CD14-positive monocyte (primary cell): Measurements from ENCODE around the gene NKAPL. TPM values are rescaled to one million over a fixed set of nuclear protein-coding genes. Genes with fewer than 3 reads are reported as not detected.

ENCODE experiments used
- DNase-seq, 3 donors: peaks; one replicate each; pipeline ENCODE4 v3.0.0-alpha.2; 2011 to 2022
- H2AFZ ChIP-seq: 2 replicates; pipeline ENCODE4 v1.6.0; 2012; ENCODE audit warnings: mild to moderate bottlenecking, low read depth, low read length, inconsistent platforms; ENCODE audit not compliant: insufficient read depth, poor library complexity, severe bottlenecking
- H3K27ac ChIP-seq, 2 donors: 1 replicate in 1 of 2; 2 replicates in 1 of 2; pipeline ENCODE4 v1.5.1; 2012 to 2013; ENCODE audit warnings: low read length in 2 of 2, control low read depth in 1 of 2, inconsistent platforms in 1 of 2, low read depth in 1 of 2, mild to moderate bottlenecking in 1 of 2
- H3K27me3 ChIP-seq, 2 donors: one replicate each; pipeline versions ENCODE4 v1.6.0 to v1.6.1; 2011 to 2013; ENCODE audit warnings: low read length in 2 of 2; ENCODE audit not compliant: control insufficient read depth in 2 of 2, insufficient read depth in 2 of 2
- H3K36me3 ChIP-seq, 2 donors: replicated peaks in 1 of 2; 1 replicate in 1 of 2; 2 replicates in 1 of 2; pipeline versions ENCODE4 v1.5.1 to v1.6.1; 2012 to 2013; ENCODE audit warnings: low read length in 2 of 2, control low read depth in 1 of 2, inconsistent platforms in 1 of 2, mild to moderate bottlenecking in 1 of 2; ENCODE audit not compliant: insufficient read depth in 2 of 2, control insufficient read depth in 1 of 2
- H3K4me1 ChIP-seq, 2 donors: 1 replicate in 1 of 2; 2 replicates in 1 of 2; pipeline versions ENCODE4 v1.5.1 to v1.6.1; 2012 to 2013; ENCODE audit warnings: low read length in 2 of 2, control low read depth in 1 of 2, inconsistent platforms in 1 of 2, mild to moderate bottlenecking in 1 of 2, moderate library complexity in 1 of 2; ENCODE audit not compliant: insufficient read depth in 2 of 2, control insufficient read depth in 1 of 2
- H3K4me2 ChIP-seq: replicated peaks from 2 replicates; pipeline ENCODE3; 2012; ENCODE audit warnings: low read length, moderate library complexity, mild to moderate bottlenecking; ENCODE audit not compliant: poor library complexity, severe bottlenecking; ENCODE audit errors: extremely low read depth
- H3K4me3 ChIP-seq, 3 experiments: fragments of 200-600 bp in 1 of 3; sonication (generic) in 1 of 3; replicated peaks in 1 of 3; 1 replicate in 2 of 3; 2 replicates in 1 of 3; pipeline ENCODE4 v1.5.1; 2011 to 2013; ENCODE audit warnings: low read length in 3 of 3, mild to moderate bottlenecking in 3 of 3, control low read depth in 2 of 3, low read depth in 2 of 3, inconsistent platforms in 1 of 3, moderate library complexity in 1 of 3
- H3K79me2 ChIP-seq: 2 replicates; pipeline ENCODE4 v1.6.0; 2012; ENCODE audit warnings: mild to moderate bottlenecking, control low read depth, inconsistent platforms, low read length, moderate library complexity; ENCODE audit not compliant: insufficient read depth
- H3K9ac ChIP-seq: 2 replicates; pipeline ENCODE4 v1.6.0; 2017; ENCODE audit warnings: low read length, mild to moderate bottlenecking; ENCODE audit not compliant: insufficient read depth, poor library complexity, severe bottlenecking
- H3K9me3 ChIP-seq, 2 donors: replicated peaks in 1 of 2; 1 replicate in 1 of 2; 2 replicates in 1 of 2; pipeline versions ENCODE4 v1.5.1 to v1.6.1; 2012 to 2013; ENCODE audit warnings: low read length in 2 of 2, control low read depth in 1 of 2; ENCODE audit not compliant: control insufficient read depth in 1 of 2, insufficient read depth in 1 of 2
- H4K20me1 ChIP-seq: 2 replicates; pipeline ENCODE4 v1.6.0; 2012; ENCODE audit warnings: mild to moderate bottlenecking, low read length, control low read depth, moderate library complexity; ENCODE audit not compliant: insufficient read depth
- H3K27ac Mint-ChIP-seq, 7 donors: one replicate each; pipeline ENCODE4 v1.8.0; 2020; ENCODE audit warnings: mild to moderate bottlenecking in 7 of 7, mixed read lengths in 7 of 7, moderate library complexity in 6 of 7, inconsistent platforms in 2 of 7
- H3K27me3 Mint-ChIP-seq, 3 donors: one replicate each; pipeline ENCODE4 v1.8.0; 2021 to 2022; ENCODE audit warnings: low read depth in 3 of 3, mild to moderate bottlenecking in 3 of 3, mixed read lengths in 3 of 3, moderate library complexity in 3 of 3, inconsistent platforms in 1 of 3
- H3K36me3 Mint-ChIP-seq, 2 donors: one replicate each; pipeline ENCODE4 v1.8.0; 2020; ENCODE audit warnings: mixed read lengths in 2 of 2, inconsistent platforms in 1 of 2, mild to moderate bottlenecking in 1 of 2
- H3K4me1 Mint-ChIP-seq: one replicate; pipeline ENCODE4 v1.8.0; 2020; ENCODE audit warnings: mild to moderate bottlenecking, mixed read lengths
- H3K4me3 Mint-ChIP-seq, 2 donors: one replicate each; pipeline ENCODE4 v1.8.0; 2020; ENCODE audit warnings: mild to moderate bottlenecking in 2 of 2, mixed read lengths in 2 of 2, moderate library complexity in 1 of 2
- H3K9me3 Mint-ChIP-seq, 7 donors: one replicate each; pipeline ENCODE4 v1.8.0; 2020 to 2022; ENCODE audit warnings: mixed read lengths in 7 of 7, mild to moderate bottlenecking in 6 of 7, moderate library complexity in 6 of 7, inconsistent platforms in 2 of 7
- WGBS: methylation state at CpG from one replicate; pipeline ENCODE4 v1.1.5; 2013; ENCODE audit warnings: missing lambda C conversion rate; ENCODE audit not compliant: insufficient coverage; 5-methylcytosine and 5-hydroxymethylcytosine counted together
- intact Hi-C, 2 donors: fragments of 100-400 bp; cut with micrococcal nuclease; formaldehyde crosslinking; loops; one replicate each; pipeline versions ENCODE4 v1.15.0 to v1.15.1; 2023
- polyA plus RNA-seq, 3 donors: library from polyadenylated mRNA; depleted of rRNA in 1 of 3; unstranded in 2 of 3; stranded (reverse) in 1 of 3; fragments of 300-500 nt in 2 of 3; fragments of >200 nt in 1 of 3; fragmentation: Illumina TruSeq in 2 of 3; gene quantifications; 1 replicate in 2 of 3; 2 replicates in 1 of 3; pipeline ENCODE4 v1.2.3, GENCODE V29; 2012 to 2021
- TF ChIP-seq, protein P1 (sequence below): fragments of 200-600 bp; IDR thresholded peaks from one replicate; pipeline ENCODE4 v1.8.0; 2022; ENCODE audit warnings: antibody characterized with exemption, mild to moderate bottlenecking

NKAPL gene
- polyA plus RNA-seq, 3 donors: 0.12 to 1.1 (median 0.94) TPM

- Mint-ChIP-seq H3K27ac (no peak overlapping the region), H3K36me3 (peaks cover 0 to 5% of the 10 kb centered on the region in 2 donors), H3K9me3 (peaks cover 3 to 32% (median 21%) of the 10 kb centered on the region in 7 donors), H3K4me1 (peaks cover 43% of the 10 kb centered on the region), H3K27me3 (peaks cover 60 to 69% (median 64%) of the 10 kb centered on the region in 3 donors), H3K4me3 (peak overlapping the region; percentile 14 to 77)
- H4K20me1 ChIP-seq: no peaks in the 10 kb centered on the region
- peaks cover 17 to 29% of the 10 kb centered on the region in 2 donors for H3K4me1 ChIP-seq
- no peaks in the 10 kb centered on the region for H3K79me2 ChIP-seq
- peak overlapping the region; percentile 8 for H2AFZ ChIP-seq
- TF ChIP-seq, protein P1, sequence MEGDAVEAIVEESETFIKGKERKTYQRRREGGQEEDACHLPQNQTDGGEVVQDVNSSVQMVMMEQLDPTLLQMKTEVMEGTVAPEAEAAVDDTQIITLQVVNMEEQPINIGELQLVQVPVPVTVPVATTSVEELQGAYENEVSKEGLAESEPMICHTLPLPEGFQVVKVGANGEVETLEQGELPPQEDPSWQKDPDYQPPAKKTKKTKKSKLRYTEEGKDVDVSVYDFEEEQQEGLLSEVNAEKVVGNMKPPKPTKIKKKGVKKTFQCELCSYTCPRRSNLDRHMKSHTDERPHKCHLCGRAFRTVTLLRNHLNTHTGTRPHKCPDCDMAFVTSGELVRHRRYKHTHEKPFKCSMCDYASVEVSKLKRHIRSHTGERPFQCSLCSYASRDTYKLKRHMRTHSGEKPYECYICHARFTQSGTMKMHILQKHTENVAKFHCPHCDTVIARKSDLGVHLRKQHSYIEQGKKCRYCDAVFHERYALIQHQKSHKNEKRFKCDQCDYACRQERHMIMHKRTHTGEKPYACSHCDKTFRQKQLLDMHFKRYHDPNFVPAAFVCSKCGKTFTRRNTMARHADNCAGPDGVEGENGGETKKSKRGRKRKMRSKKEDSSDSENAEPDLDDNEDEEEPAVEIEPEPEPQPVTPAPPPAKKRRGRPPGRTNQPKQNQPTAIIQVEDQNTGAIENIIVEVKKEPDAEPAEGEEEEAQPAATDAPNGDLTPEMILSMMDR: no peak
- WGBS: 34% methylated on average over 6 of the region's 8 CpGs
- H3K27ac ChIP-seq: no peak overlapping the region
- no peak overlapping the region for H3K4me3 ChIP-seq
- peak overlapping the region; percentile 26 for H3K4me2 ChIP-seq
- H3K9me3 ChIP-seq: peaks cover 3 to 17% of the 10 kb centered on the region in 2 donors
- intact Hi-C loops: loop anchor here in 1 of 2 donors (10.0 kb wide), 1 partner anchor 71 kb away; the partner anchor contains the start of gene ZKSCAN8
- DNase-seq: no peak
- H3K9ac ChIP-seq: no peak overlapping the region
- no peaks in the 10 kb centered on the region for H3K36me3 ChIP-seq
- peaks cover 59 to 70% of the 10 kb centered on the region in 2 donors for H3K27me3 ChIP-seq
These were observed 43.7 kb upstream of the NKAPL start for GRCh38 chr6:28215425-28215824.

GRCh38 chr6:28217890-28218289 lies 41.2 kb upstream of the NKAPL start:
- H3K36me3 Mint-ChIP-seq: peaks cover 0 to 2% of the 10 kb centered on the region in 2 donors
- Histone ChIP-seq H3K36me3 (no peaks in the 10 kb centered on the region), H3K27me3 (peaks cover 51 to 62% of the 10 kb centered on the region in 2 donors), H3K4me3 (peak overlapping the region in 1 of 3 experiments; percentile 78), H3K4me1 (peaks cover 12 to 18% of the 10 kb centered on the region in 2 donors), H3K9ac (no peak overlapping the region), H3K9me3 (peaks cover 3 to 7% of the 10 kb centered on the region in 2 donors), H2AFZ (peak overlapping the region; percentile 76), H3K27ac (no peak overlapping the region), H4K20me1 (no peaks in the 10 kb centered on the region), H3K4me2 (peak overlapping the region; percentile 87), H3K79me2 (no peaks in the 10 kb centered on the region)
- TF ChIP-seq, protein P1: no peak
- peaks cover 50 to 64% (median 55%) of the 10 kb centered on the region in 3 donors for H3K27me3 Mint-ChIP-seq
- peak overlapping the region; percentile 87 to 93 for H3K4me3 Mint-ChIP-seq
- peak overlapping the region in 1 of 7 donors; percentile 68 for H3K27ac Mint-ChIP-seq
- H3K4me1 Mint-ChIP-seq: peaks cover 32% of the 10 kb centered on the region
- WGBS: 92% methylated on average over 12 of the region's 12 CpGs
- H3K9me3 Mint-ChIP-seq: peaks cover 3 to 17% (median 11%) of the 10 kb centered on the region in 7 donors
- intact Hi-C loops: loop anchor here in 1 of 2 donors (10.0 kb wide), 1 partner anchor 73 kb away; the partner anchor contains the start of gene ZKSCAN8
- DNase-seq: no peak
